Stimulated activated naive CD4-positive, alpha-beta T cell (primary cell): ENCODE measurements around the gene HOXA11.
A peak's percentile ranks its signal among the peaks of the same experiment; 100 is the strongest.

Source experiments
- DNase-seq, 6 experiments: peaks; one replicate each; lab custom pipeline; 2025; lab: John Stamatoyannopoulos, UW

Gene HOXA11

DNA sequence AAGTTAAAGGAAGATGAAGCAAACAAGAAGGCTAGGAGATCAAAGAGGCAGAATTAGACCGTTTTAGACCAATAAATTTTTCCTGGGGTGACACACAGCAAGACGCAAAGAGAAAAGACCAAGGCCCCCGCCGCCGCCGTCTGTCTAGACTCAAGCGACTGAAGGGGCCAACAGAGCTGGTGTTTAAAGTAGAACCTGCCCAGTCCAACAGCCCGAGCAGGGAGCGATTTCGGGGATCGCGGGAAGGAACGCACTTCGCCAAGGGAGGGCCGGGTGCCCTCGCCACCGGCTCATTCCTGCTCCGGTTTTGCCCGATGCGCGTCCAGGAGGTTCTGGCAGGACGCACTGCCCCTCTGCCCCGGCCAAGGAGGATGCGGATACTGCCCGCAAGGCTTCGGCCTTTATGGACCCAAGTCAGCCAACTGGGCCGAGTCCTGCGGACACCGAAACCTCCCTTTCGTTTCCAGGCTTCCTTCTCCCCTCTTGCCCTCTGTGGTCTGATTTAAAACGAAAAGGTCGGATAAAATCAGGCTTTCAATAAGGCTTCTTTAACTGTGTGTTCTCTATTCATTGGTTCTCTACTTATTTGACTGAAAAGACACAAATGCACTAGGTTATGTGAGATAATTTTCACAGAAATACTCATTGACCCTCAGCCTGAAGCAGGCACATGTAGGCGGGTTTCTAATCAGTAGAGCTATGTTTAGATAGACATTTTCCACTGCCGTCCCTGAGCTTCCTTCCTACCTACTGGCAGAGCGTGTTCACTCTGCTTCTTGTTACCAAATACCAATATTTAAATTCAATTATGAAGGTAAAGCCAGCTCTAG, 26.4 kb downstream of the HOXA11 start:
- DNase-seq: no peak

- no peak for DNase-seq
Observed at GRCh38 chr7:27157702-27158431, 27.2 kb downstream of the HOXA11 start.

GRCh38 chr7:27156916-27157701, 27.9 kb downstream of the HOXA11 start:
- DNase-seq: no peak

GRCh38 chr7:27156508-27156898, 28.5 kb downstream of the HOXA11 start, which contains the start of gene HOXA7:
Gene HOXA7, minus strand, starts transcription at chr7:27156675. Its CDS starts 130 bp downstream, at chr7:27156545.
- DNase-seq: no peak

DNA sequence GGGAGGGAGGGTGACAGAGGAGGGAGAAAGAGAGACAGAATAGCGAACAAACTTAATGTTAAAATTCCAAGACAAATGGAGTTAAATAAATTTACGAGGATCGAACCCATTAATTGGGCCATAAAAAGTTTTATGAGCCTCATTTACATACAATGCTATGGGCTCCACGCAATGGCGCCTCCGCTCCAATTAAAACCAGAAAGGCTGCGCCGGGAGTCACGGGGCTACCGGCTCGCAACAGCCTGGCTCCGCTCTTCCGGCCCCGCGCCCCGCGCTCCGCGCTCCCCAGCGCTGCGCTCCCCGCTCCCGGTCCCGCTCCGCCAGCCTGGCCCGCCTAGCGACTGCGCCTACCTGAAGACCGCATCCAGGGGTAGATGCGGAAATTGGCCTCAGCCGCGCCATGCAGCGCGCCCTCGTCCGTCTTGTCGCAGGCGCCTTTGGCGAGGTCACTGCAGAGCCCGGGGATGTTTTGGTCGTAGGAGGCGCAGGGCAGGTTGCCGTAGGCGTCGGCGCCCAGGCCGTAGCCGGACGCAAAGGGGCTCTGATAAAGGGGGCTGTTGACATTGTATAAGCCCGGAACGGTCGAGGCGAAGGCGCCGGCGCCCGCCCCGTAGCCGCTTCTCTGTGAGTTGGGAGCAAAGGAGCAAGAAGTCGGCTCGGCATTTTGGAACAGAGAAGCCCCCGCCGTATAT, 29.1 kb downstream of the HOXA11 start:
- no peak for DNase-seq

DNA sequence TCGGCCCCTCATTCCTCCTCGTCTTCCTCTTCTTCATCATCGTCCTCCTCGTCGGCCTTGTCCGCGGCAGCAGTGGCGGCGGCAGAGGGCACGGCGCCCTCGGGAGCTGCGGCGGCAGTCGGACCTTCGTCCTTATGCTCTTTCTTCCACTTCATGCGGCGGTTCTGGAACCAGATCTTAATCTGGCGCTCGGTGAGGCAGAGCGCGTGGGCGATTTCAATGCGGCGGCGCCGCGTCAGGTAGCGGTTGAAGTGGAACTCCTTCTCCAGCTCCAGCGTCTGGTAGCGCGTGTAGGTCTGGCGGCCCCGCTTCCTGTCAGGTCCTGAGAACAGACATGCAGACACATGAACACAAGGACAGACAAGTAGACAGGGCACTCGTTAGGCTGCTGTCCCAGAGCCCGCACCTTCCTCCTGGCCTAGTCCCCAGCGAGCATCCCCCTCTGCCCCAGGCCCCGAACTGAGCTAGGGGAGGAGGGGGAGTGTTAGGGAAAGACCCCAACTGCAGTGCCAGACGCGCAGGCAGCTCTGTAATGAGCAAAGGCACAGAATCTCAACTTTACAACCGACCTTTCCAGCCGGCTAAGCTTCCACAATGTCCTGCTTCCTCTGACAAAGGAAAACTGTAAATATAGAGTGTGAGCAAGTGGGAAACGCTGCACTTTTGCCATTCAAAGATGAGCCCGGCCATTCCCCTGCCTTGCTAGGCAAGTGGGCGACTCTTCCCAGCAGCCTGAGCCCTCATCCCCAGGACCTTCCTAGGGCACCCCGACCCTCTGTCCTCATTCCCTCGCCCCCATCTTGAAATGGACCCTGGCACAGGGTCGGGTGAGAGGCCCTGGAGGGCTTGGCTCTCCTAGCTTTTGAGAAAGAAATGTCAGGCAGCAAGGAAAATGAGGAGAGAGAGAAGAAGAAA, 29.9 kb downstream of the HOXA11 start:
- DNase-seq: peak in 1 of 6 experiments; percentile 16

DNA sequence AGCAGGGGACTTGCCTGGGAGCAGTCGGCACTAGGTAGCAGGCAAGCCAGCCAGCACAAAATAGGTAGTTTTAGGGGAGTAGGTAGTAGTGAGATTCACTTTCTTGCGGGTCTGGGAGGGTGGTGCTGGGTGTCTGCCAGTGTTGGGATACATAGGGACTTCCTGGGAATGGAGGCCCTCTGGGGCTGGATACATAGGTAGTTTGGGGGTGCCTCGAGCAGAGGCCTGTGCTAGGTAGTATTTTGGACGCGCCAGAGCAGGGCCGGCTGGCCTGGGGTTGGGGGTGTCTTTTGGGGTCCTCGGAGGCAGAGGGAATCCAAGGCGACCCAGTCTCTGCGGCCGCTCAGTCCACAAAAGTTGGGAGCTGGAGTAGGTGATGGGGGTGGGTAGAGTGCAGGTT, 30.7 kb downstream of the HOXA11 start:
- DNase-seq: no peak

- no peak for DNase-seq
Observed at GRCh38 chr7:27153526-27153925, 31.5 kb downstream of the HOXA11 start.

GRCh38 chr7:27152816-27153442, 32.1 kb downstream of the HOXA11 start:
- no peak for DNase-seq

GRCh38 chr7:27151931-27152815, 32.9 kb downstream of the HOXA11 start, which contains the start of gene HOXA3:
Gene HOXA3, minus strand, starts transcription at chr7:27152583. Its CDS starts 41,943 bp downstream, at chr7:27110640.
- DNase-seq: no peak

DNA sequence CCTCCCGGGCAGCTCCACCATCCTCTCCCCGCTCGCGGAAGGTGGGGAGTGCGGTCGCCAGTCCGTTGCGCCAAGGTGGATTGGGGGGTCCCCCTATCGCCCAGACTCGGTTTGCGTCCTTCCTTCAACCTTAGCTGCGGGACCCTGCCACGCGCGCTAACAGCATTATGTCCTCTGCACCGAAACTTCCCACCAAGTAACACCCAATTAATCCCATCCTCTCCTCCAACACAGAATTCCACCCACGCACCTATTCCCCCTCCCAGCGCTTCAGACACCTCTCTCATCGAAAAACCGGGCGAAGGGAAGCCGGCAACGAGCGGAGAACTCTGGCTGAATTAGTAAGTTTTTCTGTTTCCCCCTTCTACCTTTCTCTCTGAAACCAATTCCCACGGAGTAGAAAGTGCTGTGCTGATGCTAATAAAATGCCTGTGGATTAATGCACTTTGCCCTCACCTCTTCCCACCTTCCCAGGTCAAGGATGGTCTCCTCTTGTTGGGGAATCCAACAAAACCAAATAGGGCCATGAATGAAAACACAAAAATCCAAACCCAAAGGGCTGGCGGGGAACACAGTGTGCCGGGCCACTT, 33.6 kb downstream of the HOXA11 start:
- DNase-seq: no peak

DNA sequence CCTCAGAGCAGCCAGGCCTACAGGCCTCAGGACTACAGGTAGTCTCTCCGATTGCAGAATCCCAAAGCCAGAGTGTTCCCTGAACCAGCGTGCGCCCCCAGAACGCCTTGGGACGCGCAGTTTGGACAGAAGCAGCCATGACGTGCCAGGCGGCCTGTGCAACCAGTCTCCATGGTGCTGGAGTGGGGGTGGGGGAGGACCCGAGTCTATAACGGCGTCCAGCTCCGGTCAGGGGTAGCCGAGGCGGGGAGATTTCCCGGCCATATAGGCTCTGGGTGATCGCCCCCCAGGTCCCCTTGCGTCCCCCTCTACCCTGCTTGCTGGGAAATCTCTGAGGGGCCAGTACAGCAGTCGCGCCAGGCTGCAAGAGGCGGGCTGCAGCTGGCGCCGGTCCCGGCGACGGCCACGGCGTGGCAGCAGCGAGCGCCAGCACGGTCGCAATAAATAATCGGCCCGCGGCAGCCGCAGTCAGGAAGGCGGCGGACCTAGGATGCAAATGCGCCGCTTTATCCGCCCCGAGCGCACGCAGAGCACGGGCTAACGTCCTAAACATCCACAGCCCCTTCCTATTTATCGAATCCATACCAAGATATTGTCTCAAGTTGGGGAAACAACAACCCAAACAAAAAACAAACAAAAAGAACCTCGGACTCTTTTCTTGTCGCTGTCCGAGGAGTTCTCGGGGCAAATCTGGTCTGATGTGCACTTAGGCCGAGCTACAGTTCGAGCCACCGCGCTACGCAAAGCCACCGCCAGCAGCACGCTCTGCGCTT, 34.3 kb downstream of the HOXA11 start:
- DNase-seq: peak in 4 of 6 experiments; percentile 19 to 56 (median 35)

GRCh38 chr7:27149842-27150567, 35.0 kb downstream of the HOXA11 start:
- no peak for DNase-seq

- no peak for DNase-seq
Observed at GRCh38 chr7:27148756-27149641, 36.0 kb downstream of the HOXA11 start.

DNA sequence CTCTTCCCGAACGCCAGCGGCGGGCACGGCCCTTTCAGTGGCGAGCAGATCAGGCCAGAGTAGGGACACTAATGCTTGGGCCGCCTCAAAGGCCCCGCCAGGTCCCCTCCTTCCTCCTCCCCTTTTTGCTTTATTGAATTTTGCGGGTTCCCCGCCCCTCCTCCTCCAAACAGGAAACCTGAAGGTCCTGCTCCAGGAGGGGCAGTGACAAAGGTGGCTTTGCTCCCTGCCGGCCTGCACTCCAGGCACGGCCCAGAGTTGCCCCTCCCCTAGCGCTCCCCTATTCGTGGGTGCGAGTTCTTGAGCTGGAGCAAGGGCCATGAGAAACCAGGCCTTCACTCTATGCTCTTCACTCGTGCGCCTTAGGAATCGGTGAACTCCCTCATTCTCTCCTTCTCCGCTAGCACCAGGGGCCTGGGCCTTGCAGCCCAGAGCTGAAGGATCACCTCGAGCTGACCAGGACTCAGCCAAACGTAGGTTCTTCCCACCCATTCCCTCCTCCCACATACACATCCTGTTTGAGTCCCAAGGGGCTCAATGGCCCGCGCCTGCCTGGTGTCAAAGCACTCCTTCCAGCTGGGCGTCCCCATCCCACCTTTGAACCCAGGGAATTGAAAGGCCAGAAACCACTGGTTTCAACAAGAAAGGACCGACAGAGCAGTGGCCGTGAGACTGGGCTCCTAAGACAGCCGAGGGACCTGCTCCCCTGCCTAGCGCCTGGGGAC, 36.8 kb downstream of the HOXA11 start:
- no peak for DNase-seq
